Measurements from ENCODE around the gene SYT9. TPM values are rescaled to one million over a fixed set of nuclear protein-coding genes. Genes with fewer than 3 reads are reported as not detected.

Gene SYT9
- polyA plus RNA-seq, 3 donors, result not detected

- Mint-ChIP-seq H3K4me3 (no peak overlapping the region), H3K36me3 (no peaks in the 10 kb centered on the region), H3K27me3 (ENCODE audit: low read depth in 3 of 3) (peaks cover 0 to 6% (median 4%) of the 10 kb centered on the region in 3 donors), H3K9me3 (peaks cover 0 to 3% (median 1%) of the 10 kb centered on the region in 7 donors), H3K4me1 (no peaks in the 10 kb centered on the region), H3K27ac (no peak overlapping the region)
- H3K27me3 ChIP-seq (ENCODE audit: control insufficient read depth in 2 of 2, insufficient read depth in 2 of 2, low read length in 2 of 2), result no peaks in the 10 kb centered on the region
- H4K20me1 ChIP-seq (ENCODE audit: insufficient read depth, low read length), result no peaks in the 10 kb centered on the region
- no CpG with 5 or more reads among the region's 2 CpGs for WGBS (ENCODE audit: insufficient coverage)
- H3K4me2 ChIP-seq (replicated peaks; ENCODE audit: extremely low read depth, low read length, poor library complexity, severe bottlenecking), result no peak overlapping the region
- DNase-seq, result no peak
- H3K36me3 ChIP-seq (replicated peaks in 1 of 2; ENCODE audit: control insufficient read depth in 1 of 2, insufficient read depth in 2 of 2, low read length in 2 of 2), result no peaks in the 10 kb centered on the region
- no peaks in the 10 kb centered on the region for H3K9me3 ChIP-seq (replicated peaks in 1 of 2; ENCODE audit: control insufficient read depth in 1 of 2, insufficient read depth in 1 of 2, low read length in 2 of 2)
- no peak overlapping the region for H2AFZ ChIP-seq (ENCODE audit: insufficient read depth, low read depth, low read length, poor library complexity, severe bottlenecking)
- no peak overlapping the region for H3K27ac ChIP-seq (ENCODE audit: low read depth in 1 of 2, low read length in 2 of 2)
- TF ChIP-seq CTCF (IDR thresholded peaks at IDR 0.05), result no peak
- H3K4me1 ChIP-seq (ENCODE audit: control insufficient read depth in 1 of 2, insufficient read depth in 2 of 2, low read length in 2 of 2), result no peaks in the 10 kb centered on the region
- no peak overlapping the region for H3K4me3 ChIP-seq (replicated peaks in 1 of 3; ENCODE audit: low read depth in 2 of 3, low read length in 3 of 3)
- intact Hi-C loops (cut with micrococcal nuclease), result no loop called here
- H3K79me2 ChIP-seq (ENCODE audit: insufficient read depth, low read length), result no peaks in the 10 kb centered on the region
- H3K9ac ChIP-seq (ENCODE audit: insufficient read depth, low read length, poor library complexity, severe bottlenecking), result no peak overlapping the region
Observed at GRCh38 chr11:7300281-7300680, 48.6 kb downstream of the SYT9 start.

- no peaks in the 10 kb centered on the region for H4K20me1 ChIP-seq (ENCODE audit: insufficient read depth, low read length)
- no peaks in the 10 kb centered on the region for H3K36me3 ChIP-seq (replicated peaks in 1 of 2; ENCODE audit: control insufficient read depth in 1 of 2, insufficient read depth in 2 of 2, low read length in 2 of 2)
- no peak overlapping the region for H3K4me2 ChIP-seq (replicated peaks; ENCODE audit: extremely low read depth, low read length, poor library complexity, severe bottlenecking)
- DNase-seq, result no peak
- H3K4me1 ChIP-seq (ENCODE audit: control insufficient read depth in 1 of 2, insufficient read depth in 2 of 2, low read length in 2 of 2), result peaks cover 4 to 13% of the 10 kb centered on the region in 2 donors
- H3K27ac Mint-ChIP-seq, result no peak overlapping the region
- peaks cover 0 to 7% (median 2%) of the 10 kb centered on the region in 7 donors for H3K9me3 Mint-ChIP-seq
- H3K36me3 Mint-ChIP-seq, result no peaks in the 10 kb centered on the region
- H3K4me3 Mint-ChIP-seq, result no peak overlapping the region
- no peaks in the 10 kb centered on the region for H3K27me3 ChIP-seq (ENCODE audit: control insufficient read depth in 2 of 2, insufficient read depth in 2 of 2, low read length in 2 of 2)
- H2AFZ ChIP-seq (ENCODE audit: insufficient read depth, low read depth, low read length, poor library complexity, severe bottlenecking), result no peak overlapping the region
- no peak for TF ChIP-seq CTCF (IDR thresholded peaks at IDR 0.05)
- no peaks in the 10 kb centered on the region for H3K79me2 ChIP-seq (ENCODE audit: insufficient read depth, low read length)
- H3K27ac ChIP-seq (ENCODE audit: low read depth in 1 of 2, low read length in 2 of 2), result no peak overlapping the region
- H3K4me3 ChIP-seq (replicated peaks in 1 of 3; ENCODE audit: low read depth in 2 of 3, low read length in 3 of 3), result no peak overlapping the region
- H3K9me3 ChIP-seq (replicated peaks in 1 of 2; ENCODE audit: control insufficient read depth in 1 of 2, insufficient read depth in 1 of 2, low read length in 2 of 2), result no peaks in the 10 kb centered on the region
- intact Hi-C loops (cut with micrococcal nuclease), result no loop called here
- H3K9ac ChIP-seq (ENCODE audit: insufficient read depth, low read length, poor library complexity, severe bottlenecking), result no peak overlapping the region
- peaks cover 12% of the 10 kb centered on the region for H3K4me1 Mint-ChIP-seq
- H3K27me3 Mint-ChIP-seq (ENCODE audit: low read depth in 3 of 3), result peaks cover 0 to 5% (median 4%) of the 10 kb centered on the region in 3 donors
- WGBS (ENCODE audit: insufficient coverage), result 85% methylated on average over 6 of the region's 11 CpGs
Observed at GRCh38 chr11:7303146-7303545, 51.4 kb downstream of the SYT9 start.
